HG02981 (cell line): ENCODE data around the gene NIPSNAP2.
"Not testable (repeated sequence)": the region's sequence is repeated elsewhere in the genome, so short reads cannot be mapped to it uniquely, and the experiment has no call there.

Experiments used
- ATAC-seq: cut with Tn5 transposase; IDR thresholded peaks from one replicate; pipeline ENCODE4 v1.9.1; 2021; ENCODE audit warnings: mild to moderate bottlenecking, moderate library complexity; ENCODE audit not compliant: unreplicated experiment

NIPSNAP2 gene

DNA sequence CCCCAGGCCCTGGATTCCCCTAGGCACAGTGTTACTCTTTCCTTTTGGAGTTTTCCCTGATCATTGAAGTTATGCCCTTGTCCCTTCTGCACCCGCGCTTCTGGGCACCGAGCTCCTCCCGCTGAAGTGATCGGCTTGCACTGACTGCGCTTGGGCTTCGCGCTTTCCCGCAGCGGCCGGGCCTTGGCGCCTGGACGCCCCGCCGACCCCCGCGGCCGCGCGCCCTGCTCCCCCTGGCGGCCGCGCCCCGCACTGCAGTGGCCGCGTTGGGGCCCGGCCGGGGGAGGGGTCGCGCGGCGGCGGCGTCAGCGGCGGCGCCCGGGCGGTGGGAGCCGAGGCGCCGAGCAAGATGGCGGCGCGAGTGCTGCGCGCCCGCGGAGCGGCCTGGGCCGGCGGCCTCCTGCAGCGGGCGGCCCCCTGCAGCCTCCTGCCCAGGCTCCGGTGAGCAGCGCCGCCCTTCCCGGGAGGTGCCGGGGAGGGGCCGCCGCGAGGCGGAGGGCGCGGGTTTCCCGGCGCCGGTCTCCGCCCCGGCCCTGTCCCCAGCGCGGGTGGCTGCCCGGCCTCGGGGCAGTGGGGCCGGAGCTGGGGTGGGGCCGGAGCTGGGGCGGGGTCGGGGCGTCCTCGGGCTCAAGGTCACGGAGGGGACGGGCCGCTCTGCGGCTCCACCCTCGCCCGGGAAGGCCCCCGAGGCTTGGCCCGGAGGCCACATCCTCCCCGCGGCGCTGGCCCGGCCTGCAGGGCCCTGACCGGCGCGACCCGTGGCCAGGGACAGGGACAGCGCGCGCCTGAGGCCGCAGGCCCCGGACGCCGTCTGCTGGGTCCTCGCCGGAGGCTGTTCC is at the start of gene NIPSNAP2:
Gene NIPSNAP2 (plus strand): TSS at position 325 of the 839 bp plus-strand sequence. CDS start 25 bp downstream, at position 350.
- ATAC-seq: peak; percentile 87

DNA sequence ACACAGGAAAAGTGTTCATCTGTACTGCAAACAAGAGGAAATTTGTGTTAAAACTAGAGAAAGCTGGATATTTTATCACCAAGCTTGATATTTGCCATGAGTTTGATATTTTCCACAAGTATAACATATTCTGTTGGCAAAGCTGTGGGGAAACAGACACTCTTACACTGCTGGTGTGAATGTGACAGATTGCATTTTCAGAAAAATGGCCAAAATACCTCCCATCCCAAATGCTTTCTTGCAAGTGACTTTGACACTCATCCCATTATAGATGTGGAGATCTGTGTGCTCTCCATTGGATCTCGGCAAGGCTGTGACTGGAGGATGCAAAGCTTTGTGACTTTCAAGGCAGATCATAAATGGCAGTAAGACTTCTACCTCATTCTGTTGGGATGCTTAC is 46.6 kb upstream of the NIPSNAP2 start:
- ATAC-seq: no peak

DNA sequence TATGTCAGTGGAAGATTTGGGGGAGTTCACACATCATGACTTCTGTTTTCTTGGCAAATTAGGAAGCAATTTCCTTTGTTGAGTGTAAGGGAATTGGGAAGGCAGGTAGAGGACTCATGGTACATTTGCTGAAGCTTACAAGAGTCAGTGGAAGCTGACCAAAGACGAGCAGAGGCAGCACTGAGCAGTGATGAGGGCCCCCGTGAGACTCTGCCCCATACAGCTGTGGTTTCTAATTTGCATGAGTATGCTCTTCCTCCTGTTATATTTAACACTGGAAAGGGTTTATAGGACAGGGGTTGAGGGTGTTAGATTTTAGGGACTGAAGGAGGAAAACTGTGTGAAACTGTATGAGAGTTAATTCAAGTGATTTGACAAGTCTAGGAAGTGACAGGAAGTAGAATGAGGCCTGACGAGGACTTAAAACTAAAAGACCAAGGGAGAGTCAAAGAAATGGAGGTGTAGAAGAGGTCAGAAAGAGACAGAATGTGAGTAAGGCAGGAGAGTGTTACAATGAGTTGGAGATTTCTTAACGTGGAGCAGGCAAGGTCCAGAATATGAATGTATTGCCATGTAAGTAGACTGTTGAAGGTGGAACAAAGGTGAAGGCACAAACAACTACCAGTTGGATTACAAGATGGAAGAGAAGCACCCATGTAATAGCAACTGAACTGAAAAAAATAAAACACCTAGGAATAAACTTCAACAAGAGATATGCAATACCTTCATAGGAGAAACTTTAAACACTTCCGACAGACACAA is 36.2 kb upstream of the NIPSNAP2 start:
- ATAC-seq: no peak

DNA sequence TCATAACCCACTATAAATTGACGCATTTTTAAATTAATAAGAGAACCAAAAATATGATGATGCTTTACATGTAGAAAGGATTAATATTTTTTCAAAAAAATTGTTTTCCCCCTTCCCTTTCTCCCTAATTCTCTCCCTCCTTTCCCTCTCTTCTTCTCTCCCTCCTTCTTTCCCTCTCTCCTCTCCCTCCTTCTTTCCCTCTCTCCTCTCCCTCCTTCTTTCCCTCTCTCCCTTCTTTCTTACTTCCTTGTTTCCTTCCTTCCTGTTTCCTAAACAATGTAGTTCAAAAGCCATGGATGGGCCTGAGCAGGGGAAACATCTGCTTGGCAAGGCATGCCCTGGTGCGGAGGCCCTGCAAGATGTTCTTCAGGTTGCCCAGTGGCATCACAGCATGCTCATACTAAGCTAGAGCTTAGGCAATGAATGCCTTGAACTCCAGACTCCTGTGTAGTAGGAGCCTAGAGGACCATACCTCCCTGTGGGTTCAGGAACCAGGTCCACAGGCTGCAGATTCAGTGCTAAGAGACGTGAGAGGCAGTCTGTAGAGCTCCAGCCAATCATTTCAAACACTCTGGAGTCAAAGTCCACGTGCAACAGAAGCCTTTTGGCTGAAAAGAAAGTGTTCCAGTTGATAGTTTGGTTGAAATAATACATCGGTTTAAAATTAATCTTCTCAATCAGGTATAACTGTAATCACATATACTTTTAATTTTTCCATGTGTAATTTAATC is 32.8 kb upstream of the NIPSNAP2 start:
- ATAC-seq: no peak

DNA sequence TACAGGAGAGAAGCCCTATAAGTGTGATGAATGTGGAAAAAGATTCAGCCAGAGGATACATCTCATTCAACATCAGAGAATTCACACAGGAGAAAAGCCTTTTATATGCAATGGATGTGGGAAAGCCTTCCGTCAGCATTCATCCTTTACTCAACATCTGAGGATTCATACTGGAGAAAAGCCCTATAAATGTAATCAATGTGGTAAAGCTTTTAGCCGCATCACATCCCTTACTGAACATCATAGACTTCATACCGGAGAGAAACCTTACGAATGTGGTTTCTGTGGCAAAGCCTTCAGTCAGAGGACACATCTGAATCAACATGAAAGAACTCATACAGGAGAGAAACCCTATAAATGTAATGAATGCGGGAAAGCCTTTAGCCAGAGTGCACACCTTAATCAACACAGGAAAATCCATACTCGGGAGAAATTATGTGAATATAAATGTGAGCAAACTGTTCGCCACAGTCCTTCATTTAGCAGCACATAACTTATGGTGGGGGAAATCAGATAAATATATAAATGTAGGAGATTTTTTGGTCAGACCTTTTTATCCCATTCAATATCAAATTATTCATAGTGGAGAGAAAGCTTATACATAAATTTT is 24.8 kb upstream of the NIPSNAP2 start:
- ATAC-seq: no peak

DNA sequence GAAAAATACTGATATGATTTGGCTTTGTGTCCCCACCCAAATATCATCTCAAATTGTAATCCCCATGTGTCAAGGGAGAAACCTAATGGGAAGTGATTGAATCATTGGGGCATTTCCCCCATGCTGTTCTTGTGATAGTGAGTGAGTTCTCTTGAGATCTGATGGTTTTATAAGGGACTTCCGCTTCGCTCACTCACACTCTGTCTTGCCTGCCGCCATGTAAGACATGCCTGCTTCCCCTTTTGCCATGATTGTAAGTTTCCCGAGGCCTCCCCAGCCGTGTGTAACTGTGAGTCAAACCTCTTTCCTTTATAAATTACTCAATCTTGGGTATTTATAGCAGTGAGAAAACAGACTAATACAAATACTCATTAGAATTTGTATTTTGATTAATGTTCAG is 17.8 kb upstream of the NIPSNAP2 start:
- ATAC-seq: no peak

DNA sequence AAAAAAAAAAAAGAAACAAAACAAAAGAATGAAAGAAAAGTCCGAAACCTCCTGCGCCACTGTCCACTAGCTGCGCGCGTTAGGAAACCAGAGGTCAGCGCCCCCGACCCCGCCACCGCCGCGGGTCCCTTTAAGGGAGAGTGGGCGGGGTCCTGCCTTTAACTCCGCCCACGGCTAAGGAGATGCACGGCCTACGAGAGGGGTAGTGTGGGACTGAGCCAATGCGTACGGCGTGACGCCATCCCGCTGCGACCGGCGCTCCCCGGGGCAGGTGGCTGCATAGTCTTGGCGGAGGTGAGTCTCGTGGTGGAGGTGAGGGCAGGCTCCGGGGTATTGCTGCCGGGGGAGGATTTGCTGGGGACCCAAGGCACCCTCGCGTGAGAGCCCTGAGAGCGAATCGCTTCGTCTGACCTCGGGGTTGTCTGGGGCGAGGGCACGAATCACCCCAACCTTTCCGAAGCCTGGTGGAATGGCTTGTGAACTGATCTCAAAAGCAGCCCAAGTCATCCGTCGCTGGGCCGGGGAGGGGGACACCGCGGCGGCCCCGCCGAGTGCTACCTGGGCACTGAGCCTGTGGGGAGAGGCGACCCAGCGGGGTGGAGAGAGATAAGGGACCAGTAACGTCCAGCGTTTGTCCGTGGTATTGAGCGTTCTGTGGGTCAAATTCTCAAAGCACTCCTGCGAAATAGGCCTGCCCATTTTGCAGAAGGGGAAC is 12.6 kb upstream of the NIPSNAP2 start, which contains the start of gene MRPS17:
Gene MRPS17 (plus strand): TSS at position 241 of the 715 bp plus-strand sequence. CDS start 1,319 bp downstream, outside the sequence.
- peak; percentile 100 for ATAC-seq

DNA sequence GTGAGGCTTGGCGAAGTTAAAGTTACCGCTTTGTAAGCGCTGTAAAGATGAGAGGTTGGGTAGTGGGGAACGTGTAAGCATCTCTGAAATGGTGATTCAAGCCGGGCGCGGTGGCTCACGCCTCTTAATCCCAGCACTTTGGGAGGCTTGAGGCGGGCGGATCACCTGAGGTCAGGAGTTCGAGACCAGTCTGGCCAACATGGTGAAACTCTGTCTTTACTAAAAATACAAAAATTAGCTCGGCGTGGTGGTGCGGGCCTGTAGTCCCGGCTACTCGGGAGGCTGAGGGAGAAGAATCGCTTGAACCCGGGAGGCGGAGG is 12.1 kb upstream of the NIPSNAP2 start:
- ATAC-seq: not testable (repeated sequence)

DNA sequence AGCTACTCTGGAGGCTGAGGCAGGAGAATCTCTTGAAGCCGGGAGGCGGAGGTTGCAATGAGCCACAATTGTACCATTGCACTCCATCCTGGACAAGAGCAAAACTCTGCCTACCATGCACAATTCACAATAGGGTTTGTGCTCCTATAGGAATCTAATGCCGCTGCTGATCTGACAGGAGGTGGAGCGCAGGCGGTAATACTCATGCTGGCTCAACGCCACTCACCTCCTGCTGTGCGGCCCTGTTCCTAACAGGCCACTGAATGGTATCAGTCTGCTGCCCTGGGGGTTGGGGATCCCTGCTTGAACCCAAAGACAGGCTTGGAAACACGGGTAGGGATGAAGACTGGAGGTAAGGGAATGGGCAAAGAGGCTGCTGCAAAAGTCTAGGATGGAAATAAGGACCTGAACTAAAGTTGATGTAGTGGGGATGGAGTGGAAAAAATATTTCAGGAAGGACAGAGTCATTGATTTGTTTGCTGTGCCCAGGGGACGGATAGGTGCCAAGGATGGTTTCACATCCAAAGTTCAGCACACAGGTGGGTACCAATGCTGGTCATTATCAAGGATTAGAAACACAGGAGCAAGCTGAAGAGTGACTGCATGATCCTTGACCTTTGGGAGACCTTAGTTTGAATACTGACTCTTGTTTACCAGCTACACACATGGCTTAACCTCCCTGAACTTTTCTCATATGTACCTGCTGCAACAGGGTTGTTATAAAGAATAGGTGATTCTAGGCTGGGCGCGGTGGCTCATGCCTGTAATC is 10.5 kb upstream of the NIPSNAP2 start:
- no peak for ATAC-seq

DNA sequence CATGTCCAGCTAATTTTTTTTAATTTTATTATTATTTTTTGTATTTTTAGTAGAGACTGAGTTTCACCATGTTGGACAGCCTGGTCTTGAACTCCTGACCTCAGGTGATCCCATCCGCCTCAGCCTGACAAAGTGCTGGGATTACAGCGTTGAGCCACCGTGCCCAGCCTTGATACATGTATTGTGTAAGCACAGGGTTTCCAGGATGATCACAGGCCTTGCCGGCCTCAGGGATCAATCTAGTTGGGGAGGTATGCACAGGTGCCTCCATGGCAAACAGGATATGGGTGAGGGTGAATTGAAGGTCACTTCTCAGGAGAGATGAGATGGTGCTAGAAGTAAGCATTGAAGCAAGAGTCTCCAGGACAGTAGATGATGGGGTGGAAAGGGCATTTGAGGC is 7.2 kb upstream of the NIPSNAP2 start:
- no peak for ATAC-seq

DNA sequence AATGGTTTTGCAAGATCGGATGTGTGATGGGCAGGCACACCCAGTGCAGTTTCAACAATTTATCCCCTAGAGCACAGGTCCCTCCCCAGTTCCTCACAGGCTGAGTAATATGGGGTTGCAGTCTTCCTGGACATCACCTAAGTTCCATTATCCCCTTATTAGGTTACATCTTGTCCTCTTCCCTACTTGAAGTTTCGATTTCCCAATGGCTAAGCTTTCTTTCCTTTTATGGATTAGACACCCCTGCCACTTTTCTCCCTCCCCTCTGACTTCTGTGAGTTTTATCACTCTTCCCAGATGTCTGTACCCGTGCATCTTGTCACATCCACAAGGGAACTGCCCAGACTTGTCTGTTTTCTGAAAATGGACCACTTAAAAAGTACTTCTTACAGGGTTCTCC is 2.4 kb upstream of the NIPSNAP2 start:
- ATAC-seq: no peak

DNA sequence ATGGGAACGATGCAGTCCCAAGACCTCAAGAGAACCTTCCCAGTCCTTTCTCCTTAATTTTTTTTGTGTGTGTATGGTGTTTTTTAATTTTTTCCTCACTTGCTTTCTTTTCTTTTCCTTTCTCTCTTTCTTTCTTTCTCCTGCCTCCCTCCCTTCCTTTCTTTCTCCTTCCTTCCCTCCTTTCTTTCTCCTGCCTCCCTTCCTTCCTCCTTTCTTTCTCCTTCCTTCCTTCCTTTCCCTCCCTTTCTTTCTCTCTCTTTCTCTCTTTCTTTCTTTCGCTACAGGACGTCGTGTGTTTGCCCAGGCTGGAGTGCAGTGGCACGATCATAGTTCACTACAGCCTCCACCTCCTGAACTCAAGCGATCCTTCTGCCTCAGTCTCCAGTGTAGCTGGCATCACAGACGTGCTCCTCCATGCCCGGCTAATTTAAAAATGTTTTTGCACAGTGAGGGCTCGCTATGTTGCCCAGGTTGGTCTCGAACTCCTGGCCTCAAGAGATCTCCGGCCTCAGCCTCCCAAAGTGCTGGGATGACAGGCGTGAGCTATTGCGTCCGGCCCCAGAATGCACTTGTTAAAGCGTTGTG is 709 bp upstream of the NIPSNAP2 start:
- no peak for ATAC-seq

DNA sequence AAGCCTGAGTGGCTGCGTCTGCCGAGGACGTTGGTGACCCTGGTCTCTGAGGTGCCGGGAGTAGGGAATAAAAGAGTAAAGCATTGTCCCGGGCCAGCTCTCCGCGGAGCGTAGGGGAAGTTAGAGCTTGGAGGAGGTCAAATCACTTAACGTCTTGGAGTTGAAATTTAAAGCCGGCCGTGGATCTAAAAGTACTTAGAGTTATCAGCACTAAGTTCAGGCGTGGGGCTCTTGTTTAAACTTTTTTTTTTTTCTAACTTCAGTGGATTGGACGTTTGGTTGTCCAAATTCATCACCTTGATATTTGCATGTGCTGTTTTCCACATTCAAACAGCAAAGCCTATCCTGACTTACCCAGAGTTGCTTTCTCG is 700 bp downstream of the NIPSNAP2 start:
- no peak for ATAC-seq

DNA sequence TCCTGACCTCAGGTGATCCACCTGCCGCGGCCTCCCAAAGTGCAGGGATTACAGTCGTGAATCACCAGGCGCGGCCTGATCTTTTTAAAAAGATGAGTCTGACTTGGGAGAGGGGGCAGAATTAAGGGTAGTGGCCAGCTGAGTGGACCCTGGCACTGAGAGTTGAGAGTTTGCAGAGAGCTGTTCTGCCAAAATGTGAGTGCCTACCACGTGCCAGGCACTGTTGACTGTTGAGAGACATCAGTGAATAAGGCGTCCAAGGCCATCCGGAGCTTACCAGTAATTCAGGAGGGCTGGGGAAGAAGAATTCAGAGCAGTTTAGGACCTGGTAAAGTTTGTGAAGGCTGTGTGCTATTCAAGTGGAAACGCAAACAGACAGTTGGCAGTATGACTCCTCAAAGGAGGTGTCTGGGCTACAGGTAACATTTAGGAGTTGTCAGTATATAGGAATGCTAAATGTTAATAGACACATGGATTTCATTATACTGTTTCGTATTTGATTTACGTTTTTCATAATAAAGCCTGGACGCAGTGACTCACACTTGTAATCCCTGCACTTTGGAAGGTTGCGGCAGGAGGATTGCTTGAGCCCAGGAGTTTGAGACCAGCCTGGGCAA is 1.5 kb downstream of the NIPSNAP2 start:
- ATAC-seq: no peak

DNA sequence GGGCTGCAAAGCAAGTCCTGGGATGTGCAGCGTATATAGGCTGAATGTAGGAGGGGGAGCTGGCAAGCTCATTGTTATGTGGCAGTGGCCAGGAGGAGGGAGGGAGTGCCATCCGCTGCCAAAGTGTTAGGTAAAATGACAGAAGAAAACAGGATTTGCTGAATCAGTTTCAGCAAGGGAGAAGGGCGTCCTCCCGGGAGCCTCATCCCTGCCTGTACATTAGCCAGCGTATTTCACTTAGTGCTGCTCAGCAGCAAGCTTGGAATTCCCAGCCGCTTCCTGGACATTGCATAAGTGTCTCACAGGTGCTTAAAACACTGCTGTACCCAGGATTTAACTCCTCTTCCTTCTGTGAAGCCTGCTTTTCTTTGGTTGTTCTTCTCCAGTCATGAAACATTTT is 2.5 kb downstream of the NIPSNAP2 start:
- no peak for ATAC-seq

DNA sequence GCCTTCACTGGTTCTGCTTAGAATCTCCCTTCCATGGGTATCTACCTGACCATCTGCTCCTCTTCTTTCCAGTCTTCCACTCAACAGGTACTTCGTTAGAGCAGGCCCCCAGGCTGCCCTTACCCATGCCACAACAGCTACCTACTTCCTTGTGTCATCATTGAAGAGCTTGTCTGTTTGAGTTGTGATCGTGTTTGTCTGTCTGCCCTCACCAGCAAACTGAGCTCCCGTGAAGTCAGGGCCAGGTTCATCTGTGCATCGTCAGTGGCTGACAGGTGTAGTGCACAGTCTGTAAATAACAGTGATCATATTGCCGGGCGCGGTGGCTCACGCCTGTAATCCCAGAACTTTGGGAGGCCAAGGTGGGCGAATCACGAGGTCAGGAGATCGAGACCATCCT is 5.0 kb downstream of the NIPSNAP2 start:
- ATAC-seq: no peak

DNA sequence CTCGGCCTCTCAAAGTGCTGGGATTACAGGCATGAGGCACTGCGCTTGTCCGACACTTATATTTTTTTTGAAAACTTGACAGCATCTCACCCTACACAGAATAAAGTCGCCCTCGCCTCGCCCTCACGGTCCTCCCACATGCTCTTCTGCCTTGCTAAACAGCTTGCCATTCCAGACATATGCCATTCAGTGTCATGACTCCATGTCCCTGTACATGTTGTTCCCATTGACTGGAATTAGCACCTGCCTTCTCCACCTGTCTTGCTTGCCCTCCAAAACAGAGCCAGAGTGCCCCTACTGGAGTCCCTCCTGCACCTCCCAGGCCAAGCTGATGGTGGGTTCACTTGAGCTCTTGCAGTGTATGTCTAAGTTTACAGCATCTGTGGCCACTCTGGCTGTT is 6.2 kb downstream of the NIPSNAP2 start:
- ATAC-seq: no peak

DNA sequence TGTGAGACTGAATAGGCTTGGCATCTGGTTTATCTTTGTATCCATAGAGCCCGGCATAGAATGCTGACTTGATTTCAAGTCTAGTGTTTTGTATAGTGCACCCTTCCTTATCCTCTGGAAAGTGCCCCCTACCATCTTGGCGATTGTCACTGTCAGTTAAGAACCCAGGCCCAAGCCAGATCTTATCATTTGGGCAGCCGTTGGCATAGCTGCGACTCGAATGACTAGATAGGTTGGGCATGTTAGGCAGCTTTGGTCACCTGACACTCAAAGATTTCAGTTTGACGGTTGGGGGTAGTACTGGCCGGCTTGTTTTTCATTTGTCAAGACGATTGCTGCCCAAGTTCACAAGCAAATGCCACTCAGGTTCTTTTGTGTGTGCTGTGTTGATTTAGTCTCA is 6.6 kb downstream of the NIPSNAP2 start:
- ATAC-seq: no peak

DNA sequence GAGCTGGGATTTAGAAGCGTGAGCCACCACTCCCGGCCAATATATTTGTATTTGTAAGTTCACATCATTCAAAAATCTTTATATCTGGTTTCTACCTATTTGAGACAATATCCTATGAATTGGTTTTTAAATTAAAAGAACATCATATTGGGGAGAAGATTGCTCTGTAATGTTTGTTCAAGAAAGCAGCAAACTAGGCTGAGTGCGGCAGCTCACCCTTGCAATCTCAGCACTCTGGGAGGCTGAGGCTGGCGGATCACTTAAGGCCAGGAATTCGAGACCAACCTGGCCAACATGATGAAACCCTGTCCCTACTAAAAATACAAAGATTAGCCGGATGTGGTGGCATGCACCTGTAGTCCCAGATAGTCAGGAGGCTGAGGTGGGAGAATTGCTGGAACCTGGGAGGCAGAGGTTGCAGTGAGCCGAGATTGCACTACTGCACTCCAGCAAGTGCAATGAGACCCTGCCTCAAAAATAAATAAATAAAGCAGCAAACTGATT is 9.4 kb downstream of the NIPSNAP2 start:
- no peak for ATAC-seq
